Endothelial cell of umbilical vein (primary cell): ENCODE results near the gene RIMS4. TPM values are rescaled to one million over a fixed set of nuclear protein-coding genes. Genes with fewer than 3 reads are reported as not detected.
"Not testable (repeated sequence)": the region's sequence is repeated elsewhere in the genome, so short reads cannot be mapped to it uniquely, and the experiment has no call there.

Experiments used
- BruUV-seq: library from RNA; stranded (reverse); fragments of 400-500 nt; replicated peaks from 2 replicates; lab custom pipeline; 2021; lab: Mats Ljungman, UMichigan
- CTCF ChIA-PET: fragments of 300-600, 350-600 bp; sonication (Branson Sonifier 250); formaldehyde crosslinking; loops from one replicate; lab custom pipeline; 2021; ENCODE audit warnings: antibody characterized with exemption, inconsistent platforms; lab: Charles Lee
- POLR2A ChIA-PET: fragments of 300-600, 350-600 bp; sonication (Branson Sonifier 250); formaldehyde crosslinking; loops from one replicate; lab custom pipeline; 2021; ENCODE audit warnings: antibody characterized with exemption, inconsistent platforms; lab: Charles Lee
- DNase-seq: peaks from one replicate; pipeline ENCODE4 v3.0.0-alpha.2; 2011; ENCODE audit warnings: low read depth, low spot score
- FAIRE-seq: peaks from 2 replicates; lab custom pipeline; 2011; peaks lifted over from hg19 to GRCh38; lab: Jason Lieb, UNC
- H2AFZ ChIP-seq: 2 replicates; pipeline ENCODE4 v1.6.0; 2012; ENCODE audit warnings: low read depth, low read length, control low read depth, inconsistent platforms
- H3K27ac ChIP-seq: 2 replicates; pipeline ENCODE4 v1.5.1; 2011; ENCODE audit warnings: low read depth, mild to moderate bottlenecking, control low read depth, low read length, moderate library complexity; ENCODE audit not compliant: insufficient read depth
- H3K27me3 ChIP-seq, 2 experiments: 2 replicates each; pipeline versions ENCODE4 v1.6.0 to v1.6.1; 2011; ENCODE audit warnings: low read length in 2 of 2, mixed read lengths in 1 of 2; ENCODE audit not compliant: control insufficient read depth in 2 of 2, insufficient read depth in 2 of 2
- H3K36me3 ChIP-seq, 2 experiments: 2 replicates in 1 of 2; 3 replicates in 1 of 2; pipeline ENCODE4 v1.5.1; 2011; ENCODE audit warnings: low read length in 2 of 2, mild to moderate bottlenecking in 1 of 2, moderate library complexity in 1 of 2; ENCODE audit not compliant: control insufficient read depth in 2 of 2, insufficient read depth in 2 of 2; ENCODE audit errors: extremely low read depth in 1 of 2
- H3K4me1 ChIP-seq: 3 replicates; pipeline ENCODE4 v1.5.1; 2011; ENCODE audit warnings: mild to moderate bottlenecking, low read length; ENCODE audit not compliant: control insufficient read depth, insufficient read depth; ENCODE audit errors: extremely low read depth
- H3K4me2 ChIP-seq: 2 replicates; pipeline ENCODE4 v1.6.1; 2011; ENCODE audit warnings: low read length, control low read depth, mixed read lengths; ENCODE audit not compliant: insufficient read depth
- H3K4me3 ChIP-seq, 3 experiments: fragments of 200-600 bp in 1 of 3; sonication (generic), shearing (Covaris generic) in 1 of 3; replicated peaks in 1 of 3; 2 replicates each; pipeline ENCODE4 v1.5.1; 2011 to 2016; ENCODE audit warnings: control low read depth in 3 of 3, low read length in 3 of 3, mild to moderate bottlenecking in 2 of 3, inconsistent platforms in 1 of 3, low read depth in 1 of 3, moderate library complexity in 1 of 3; ENCODE audit not compliant: insufficient read depth in 1 of 3
- H3K79me2 ChIP-seq: 2 replicates; pipeline ENCODE4 v1.6.0; 2012; ENCODE audit warnings: low read length, inconsistent platforms; ENCODE audit not compliant: control insufficient read depth, insufficient read depth
- H3K9ac ChIP-seq: replicated peaks from 2 replicates; pipeline ENCODE3; 2011; ENCODE audit warnings: low read length, control low read depth; ENCODE audit not compliant: insufficient read depth; ENCODE audit errors: extremely low read depth
- H3K9me1 ChIP-seq: replicated peaks from 3 replicates; pipeline ENCODE4 v1.6.0; 2011; ENCODE audit warnings: mild to moderate bottlenecking, low read length; ENCODE audit not compliant: control insufficient read depth, insufficient read depth; ENCODE audit errors: extremely low read depth
- H3K9me3 ChIP-seq: replicated peaks from 2 replicates; pipeline ENCODE4 v1.5.1; 2012; ENCODE audit warnings: low read length, inconsistent platforms; ENCODE audit not compliant: control insufficient read depth, insufficient read depth
- H4K20me1 ChIP-seq: replicated peaks from 2 replicates; pipeline ENCODE3; 2011; ENCODE audit warnings: mild to moderate bottlenecking, low read length; ENCODE audit not compliant: control insufficient read depth, insufficient read depth; ENCODE audit errors: extremely low read depth
- GATA2 ChIP-seq: IDR thresholded peaks from 2 replicates; pipeline ENCODE4 v1.7.0; 2011; ENCODE audit warnings: low read depth, mild to moderate bottlenecking, moderate library complexity, mixed read lengths, low read length; ENCODE audit not compliant: insufficient read length, insufficient read depth
- MYC ChIP-seq: IDR thresholded peaks from one replicate; pipeline ENCODE4 v1.6.1; 2011; ENCODE audit warnings: mild to moderate bottlenecking, low read depth, low read length
- dilution Hi-C: fragments of 300-500 bp; cut with MboI; formaldehyde crosslinking; loops from one replicate; pipeline ENCODE4 v1.15.0; 2019; ENCODE audit warnings: low sequenced_read_pairs; ENCODE audit not compliant: extremely low pct_ligation_motif_present
- intact Hi-C: fragments of 100-400 bp; cut with micrococcal nuclease; formaldehyde crosslinking; loops from one replicate; pipeline ENCODE4 v1.10.0; 2022
- polyA plus RNA-seq, 4 experiments: library from polyadenylated mRNA; depleted of rRNA in 3 of 4; stranded (reverse) in 3 of 4; unstranded in 1 of 4; fragments of >200 nt; gene quantifications; 2 replicates each; pipeline versions ENCODE4 v1.2.1 to v1.2.3, GENCODE V29; 2011 to 2012; ENCODE audit warnings: missing spikeins in 1 of 4
- total RNA-seq: library from RNA; stranded (reverse); gene quantifications from 2 replicates; pipeline ENCODE4 v1.2.3, GENCODE V29; 2021

Gene RIMS4
- total and polyA plus RNA-seq, 2 donors (not counting 3 experiments of a cell fraction or from before 2014, with no cell fraction given) = not detected

DNA sequence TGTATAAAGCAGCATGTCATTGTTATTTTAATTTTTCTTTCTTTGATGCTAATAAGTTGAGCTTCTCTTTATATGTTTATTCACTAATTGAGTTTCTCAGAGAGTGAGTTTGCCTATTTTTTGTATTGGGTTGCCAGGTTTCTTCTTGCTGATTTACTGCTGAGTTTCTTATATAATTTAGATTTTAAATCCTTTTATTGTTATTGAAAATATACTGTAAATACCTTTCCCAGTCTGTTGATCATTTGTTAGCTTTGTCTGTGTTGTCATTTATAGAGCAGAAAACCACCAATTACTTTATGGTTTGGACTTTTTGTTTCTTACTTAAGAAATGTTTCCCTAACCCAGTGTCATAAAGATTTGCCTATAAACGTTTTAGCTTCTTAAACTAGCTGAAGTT lies 17.1 kb upstream of the RIMS4 start:
- H3K9ac ChIP-seq = no peak overlapping the region
- FAIRE-seq (no peak), DNase-seq (no peak)
- H3K9me1 ChIP-seq = no peaks in the 10 kb centered on the region
- dilution Hi-C loops (no loop called here), intact Hi-C loops (no loop called here)
- H3K4me2 ChIP-seq = no peak overlapping the region
- no peaks in the 10 kb centered on the region for H3K36me3 ChIP-seq
- no peaks in the 10 kb centered on the region for H3K79me2 ChIP-seq
- ChIA-PET POLR2A (no interaction called here), CTCF (interaction anchor here (0.9 kb wide), 1 partner anchor 80 kb away, joined by 3 read pairs; no protein-coding TSS in a partner anchor)
- no peaks in the 10 kb centered on the region for H3K4me1 ChIP-seq
- H3K9me3 ChIP-seq = no peaks in the 10 kb centered on the region
- TF ChIP-seq MYC (no peak), GATA2 (no peak)
- BruUV-seq = no TSS peak
- peaks cover 2 to 6% of the 10 kb centered on the region in 2 experiments for H3K27me3 ChIP-seq
- H3K27ac ChIP-seq = no peak overlapping the region
- no peaks in the 10 kb centered on the region for H4K20me1 ChIP-seq
- no peak overlapping the region for H3K4me3 ChIP-seq
- no peak overlapping the region for H2AFZ ChIP-seq

DNA sequence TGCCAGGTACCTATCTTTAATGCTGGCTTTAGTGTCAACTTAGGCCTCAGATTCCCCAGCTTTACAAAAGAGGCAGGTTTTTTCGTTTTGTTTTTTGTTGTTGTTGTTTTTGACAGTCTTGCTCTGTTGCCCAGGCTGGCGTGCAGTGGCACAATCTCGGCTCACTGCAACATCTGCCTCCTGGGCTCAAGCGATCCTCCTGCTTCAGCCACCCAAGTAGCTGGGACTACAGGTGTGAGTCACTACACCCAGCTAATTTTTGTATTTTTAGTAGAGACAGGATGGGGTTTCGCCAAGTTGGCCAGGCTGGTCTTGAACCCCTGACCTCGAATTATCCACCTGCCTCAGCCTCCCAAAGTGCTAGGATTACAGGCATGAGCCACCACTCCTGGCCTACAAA lies 11.2 kb upstream of the RIMS4 start:
- DNase-seq, H3K79me2 ChIP-seq, H3K36me3 ChIP-seq, H3K9me3 ChIP-seq, FAIRE-seq, H3K4me1 ChIP-seq, H3K27me3 ChIP-seq, H3K4me3 ChIP-seq, dilution Hi-C loops, H3K9ac ChIP-seq, H3K4me2 ChIP-seq, H4K20me1 ChIP-seq, BruUV-seq, POLR2A ChIA-PET, intact Hi-C loops, H3K9me1 ChIP-seq, H3K27ac ChIP-seq, H2AFZ ChIP-seq: not testable (repeated sequence)
- CTCF ChIA-PET = interaction anchor here (1.8 kb wide), 1 partner anchor 9 kb away, joined by 5 read pairs; no protein-coding TSS in a partner anchor
